ENCODE measurements around the gene SMOC2.
"Not testable (repeated sequence)": the region's sequence is repeated elsewhere in the genome, so short reads cannot be mapped to it uniquely, and the experiment has no call there.

The SMOC2 gene

GRCh38 chr6:168683621-168684020, 242.6 kb downstream of the SMOC2 start:
- DNase-seq (ENCODE audit: low read depth), result no peak

- DNase-seq (ENCODE audit: low read depth), result no peak
Measured at GRCh38 chr6:168684471-168684870, 243.5 kb downstream of the SMOC2 start.

- DNase-seq (ENCODE audit: low read depth), result no peak
Measured at GRCh38 chr6:168684906-168685305, 243.9 kb downstream of the SMOC2 start.

- DNase-seq (ENCODE audit: low read depth), result no peak
Measured at GRCh38 chr6:168686029-168686738, 245.2 kb downstream of the SMOC2 start.

GRCh38 chr6:168686831-168687730, 246.1 kb downstream of the SMOC2 start:
- DNase-seq (ENCODE audit: low read depth), result no peak

- no peak for DNase-seq (ENCODE audit: low read depth)
Measured at GRCh38 chr6:168690271-168690670, 249.3 kb downstream of the SMOC2 start.

- no peak for DNase-seq (ENCODE audit: low read depth)
Measured at GRCh38 chr6:168691774-168692173, 250.8 kb downstream of the SMOC2 start.

GRCh38 chr6:168692193-168692914, 251.4 kb downstream of the SMOC2 start:
- no peak for DNase-seq (ENCODE audit: low read depth)

GRCh38 chr6:168692915-168693257, 251.9 kb downstream of the SMOC2 start:
- DNase-seq (ENCODE audit: low read depth), result not testable (repeated sequence)

GRCh38 chr6:168694797-168695196, 253.8 kb downstream of the SMOC2 start:
- not testable (repeated sequence) for DNase-seq (ENCODE audit: low read depth)

GRCh38 chr6:168695701-168696100, 254.7 kb downstream of the SMOC2 start:
- no peak for DNase-seq (ENCODE audit: low read depth)

GRCh38 chr6:168698923-168699322, 257.9 kb downstream of the SMOC2 start:
- no peak for DNase-seq (ENCODE audit: low read depth)

- DNase-seq (ENCODE audit: low read depth), result no peak
Measured at GRCh38 chr6:168699631-168700295, 258.8 kb downstream of the SMOC2 start.

- DNase-seq (ENCODE audit: low read depth), result no peak
Measured at GRCh38 chr6:168700880-168701279, 259.9 kb downstream of the SMOC2 start.

GRCh38 chr6:168703990-168704389, 263.0 kb downstream of the SMOC2 start:
- no peak for DNase-seq (ENCODE audit: low read depth)

GRCh38 chr6:168704678-168705077, 263.7 kb downstream of the SMOC2 start:
- no peak for DNase-seq (ENCODE audit: low read depth)

- DNase-seq (ENCODE audit: low read depth), result not testable (repeated sequence)
Measured at GRCh38 chr6:168705271-168705670, 264.3 kb downstream of the SMOC2 start.

- no peak for DNase-seq (ENCODE audit: low read depth)
Measured at GRCh38 chr6:168706471-168707177, 265.6 kb downstream of the SMOC2 start.

- no peak for DNase-seq (ENCODE audit: low read depth)
Measured at GRCh38 chr6:168708526-168708925, 267.5 kb downstream of the SMOC2 start.

- DNase-seq (ENCODE audit: low read depth), result no peak
Measured at GRCh38 chr6:168708984-168709383, 268.0 kb downstream of the SMOC2 start.

- DNase-seq (ENCODE audit: low read depth), result no peak
Measured at GRCh38 chr6:168709390-168709789, 268.4 kb downstream of the SMOC2 start.

Measured in activated T-cell treated with anti-CD3 and anti-CD28 coated beads for 1 hour (primary cell).